ENCODE data around the gene CYP2B6. TPM values are rescaled to one million over a fixed set of nuclear protein-coding genes. Genes with fewer than 3 reads are reported as not detected.
"Not testable (repeated sequence)": the region's sequence is repeated elsewhere in the genome, so short reads cannot be mapped to it uniquely, and the experiment has no call there.

The CYP2B6 gene
- total RNA-seq, 4 donors from 2014 or later, result not detected

DNA sequence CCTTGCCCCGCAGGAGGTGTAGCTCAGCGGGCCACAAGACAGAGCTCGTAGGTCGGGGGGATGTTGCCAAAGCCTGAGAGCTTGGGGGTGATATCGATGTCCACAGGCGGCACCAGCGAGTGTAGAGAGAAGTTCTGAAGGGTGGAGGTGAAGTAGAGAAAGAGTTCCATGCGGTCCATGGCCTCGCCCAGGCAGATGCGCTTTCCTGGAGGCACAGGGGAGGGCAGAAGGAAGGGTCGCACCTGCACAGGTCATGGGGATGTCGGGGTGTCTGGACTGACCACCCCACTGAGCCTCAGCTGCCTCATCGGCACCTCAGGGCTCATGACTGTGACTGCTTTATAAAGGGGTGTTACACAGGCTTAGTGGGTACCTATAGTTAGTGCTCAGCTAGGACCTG is 59.3 kb downstream of the CYP2B6 start:
- WGBS, 2 donors (ENCODE audit: low coverage in 1 of 2), result 67 to 82% methylated on average over 7 to 9 of the region's 13 CpGs
- Histone ChIP-seq H3K4me1 (no peaks in the 10 kb centered on the region), H3K36me3 (no peaks in the 10 kb centered on the region), H3K27ac (no peak overlapping the region), H3K27me3 (peaks cover 69% of the 10 kb centered on the region), H3K9me3 (no peaks in the 10 kb centered on the region), H3K4me3 (no peak overlapping the region)
- TF ChIP-seq POLR2A (IDR thresholded peaks at IDR 0.05), result no peak
- no peak for TF ChIP-seq EP300 (IDR thresholded peaks at IDR 0.05)
- TF ChIP-seq, protein P1, sequence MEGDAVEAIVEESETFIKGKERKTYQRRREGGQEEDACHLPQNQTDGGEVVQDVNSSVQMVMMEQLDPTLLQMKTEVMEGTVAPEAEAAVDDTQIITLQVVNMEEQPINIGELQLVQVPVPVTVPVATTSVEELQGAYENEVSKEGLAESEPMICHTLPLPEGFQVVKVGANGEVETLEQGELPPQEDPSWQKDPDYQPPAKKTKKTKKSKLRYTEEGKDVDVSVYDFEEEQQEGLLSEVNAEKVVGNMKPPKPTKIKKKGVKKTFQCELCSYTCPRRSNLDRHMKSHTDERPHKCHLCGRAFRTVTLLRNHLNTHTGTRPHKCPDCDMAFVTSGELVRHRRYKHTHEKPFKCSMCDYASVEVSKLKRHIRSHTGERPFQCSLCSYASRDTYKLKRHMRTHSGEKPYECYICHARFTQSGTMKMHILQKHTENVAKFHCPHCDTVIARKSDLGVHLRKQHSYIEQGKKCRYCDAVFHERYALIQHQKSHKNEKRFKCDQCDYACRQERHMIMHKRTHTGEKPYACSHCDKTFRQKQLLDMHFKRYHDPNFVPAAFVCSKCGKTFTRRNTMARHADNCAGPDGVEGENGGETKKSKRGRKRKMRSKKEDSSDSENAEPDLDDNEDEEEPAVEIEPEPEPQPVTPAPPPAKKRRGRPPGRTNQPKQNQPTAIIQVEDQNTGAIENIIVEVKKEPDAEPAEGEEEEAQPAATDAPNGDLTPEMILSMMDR (IDR thresholded peaks at IDR 0.05), result no peak
- no peak for TF ChIP-seq POLR2AphosphoS5 (IDR thresholded peaks at IDR 0.05)
- no peak for ATAC-seq

- ATAC-seq, H3K36me3 ChIP-seq, H3K4me1 ChIP-seq, H3K4me3 ChIP-seq, H3K9me3 ChIP-seq, H3K27ac ChIP-seq: not testable (repeated sequence)
- H3K27me3 ChIP-seq, result peaks cover 75% of the 10 kb centered on the region
- 40 to 75% methylated on average over 2 to 7 of the region's 7 CpGs for WGBS, 2 donors (ENCODE audit: low coverage in 1 of 2)
These were observed 61.1 kb downstream of the CYP2B6 start for GRCh38 chr19:41052162-41052561.

DNA sequence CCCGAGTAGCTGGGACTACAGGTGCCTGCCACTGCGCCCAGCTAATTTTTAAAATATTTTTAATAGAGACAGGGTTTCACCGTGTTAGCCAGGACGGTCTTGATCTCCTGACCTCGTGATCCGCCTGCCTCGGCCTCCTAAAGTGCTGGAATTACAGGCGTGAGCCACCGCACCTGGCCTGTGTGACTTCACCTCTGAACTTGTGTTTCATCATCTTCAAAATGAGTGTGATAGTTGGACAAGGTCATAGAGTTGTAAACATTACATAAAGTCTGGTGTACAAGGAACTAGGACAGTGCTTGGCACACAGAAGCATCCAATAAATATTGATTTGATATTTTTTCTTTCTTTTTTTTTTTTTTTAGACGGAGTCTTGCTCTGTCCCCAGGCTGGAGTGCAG is 62.2 kb downstream of the CYP2B6 start:
- not testable (repeated sequence) for H3K4me1 ChIP-seq, H3K27ac ChIP-seq, H3K36me3 ChIP-seq, H3K9me3 ChIP-seq, H3K4me3 ChIP-seq, ATAC-seq
- WGBS, 2 donors (ENCODE audit: low coverage in 1 of 2), result 67 to 93% methylated on average over 2 to 9 of the region's 10 CpGs
- peaks cover 70% of the 10 kb centered on the region for H3K27me3 ChIP-seq

- no peak overlapping the region for H3K4me3 ChIP-seq
- H3K36me3 ChIP-seq, result no peaks in the 10 kb centered on the region
- peaks cover 53% of the 10 kb centered on the region for H3K27me3 ChIP-seq
- H3K4me1 ChIP-seq, result no peaks in the 10 kb centered on the region
- ATAC-seq, result no peak
- no peak overlapping the region for H3K27ac ChIP-seq
- 40 to 49% methylated on average over 5 of the region's 7 CpGs for whole genome bisulfite sequencing, 2 donors (ENCODE audit: low coverage in 1 of 2)
- H3K9me3 ChIP-seq, result no peaks in the 10 kb centered on the region
- TF ChIP-seq POLR2A (IDR thresholded peaks at IDR 0.05), result no peak
These were observed 74.0 kb downstream of the CYP2B6 start for GRCh38 chr19:41064974-41065569.

Other genes with a start within 250 kb of the CYP2B6 start
- 1 to 10 TPM in 3 of 4 donors, under 1 TPM in 1; 0.89 to 2.4 (median 2.0) TPM for gene ACTMAP, start 240.8 kb upstream of the CYP2B6 start, total RNA-seq
- gene SNRPA, start 240.1 kb upstream of the CYP2B6 start, total RNA-seq, result 10 to 100 TPM; 24.5 to 56.0 (median 48.2) TPM
- gene MIA, start 215.8 kb upstream of the CYP2B6 start, total RNA-seq, result 1 to 10 TPM in 3 of 4 donors, not detected in 1; 1.4 to 9.2 (median 3.1) TPM
- gene RAB4B, start 213.0 kb upstream of the CYP2B6 start, total RNA-seq, result 10 to 100 TPM; 18.7 to 27.5 (median 20.9) TPM
- 100 to 1,000 TPM in 3 of 4 donors, 10 to 100 TPM in 1; 99.1 to 115 (median 107) TPM for gene EGLN2, start 192.1 kb upstream of the CYP2B6 start, total RNA-seq
- gene CYP2A6, start 140.8 kb upstream of the CYP2B6 start, total RNA-seq, result not detected
- not detected for gene CYP2A7, start 109.1 kb upstream of the CYP2B6 start, total RNA-seq
- not detected for gene CYP2A13, start 97.2 kb downstream of the CYP2B6 start, total RNA-seq
- gene CYP2F1, start 123.2 kb downstream of the CYP2B6 start, total RNA-seq, result not detected
- 1 to 10 TPM in 3 of 4 donors, not detected in 1; 1.1 to 2.1 (median 1.2) TPM for gene CYP2S1, start 201.9 kb downstream of the CYP2B6 start, total RNA-seq
- gene AXL, start 227.9 kb downstream of the CYP2B6 start, total RNA-seq, result 100 to 1,000 TPM; 129 to 232 (median 166) TPM

Data from gastroesophageal sphincter (tissue), 4 donors.